K562 (cell line): ENCODE results near the gene ZNF319.

ENCODE experiments used
- ADNP ChIP-seq: fragments of 200-800 bp; sonication (Bioruptor generic); IDR thresholded peaks from 2 replicates; pipeline ENCODE4 v1.6.1; 2016; ENCODE audit warnings: missing genetic modification characterization, missing compliant biosample characterization
- GATAD2A ChIP-seq: fragments of 450-650 bp; IDR thresholded peaks from 2 replicates; pipeline ENCODE4 v1.6.1; 2017
- ZZZ3 ChIP-seq: fragments of 450-650 bp; IDR thresholded peaks from 2 replicates; pipeline ENCODE4 v1.6.1; 2016; ENCODE audit warnings: antibody characterized with exemption, mild to moderate bottlenecking, moderate library complexity

- TF ChIP-seq ZZZ3, result no peak
- no peak for TF ChIP-seq GATAD2A
- no peak for TF ChIP-seq ADNP
Observed at GRCh38 chr16:57999366-57999970, 1.0 kb downstream of the ZNF319 start.
